Choroid plexus epithelial cell (primary cell): ENCODE measurements around the gene UBXN11.
A peak's percentile ranks its signal among the peaks of the same experiment; 100 is the strongest.

Source experiments
- DNase-seq: peaks from one replicate; pipeline ENCODE4 v3.0.0-alpha.2; 2010; ENCODE audit warnings: low read depth
- H3K4me3 ChIP-seq: 2 replicates; pipeline ENCODE4 v1.5.1; 2011; ENCODE audit warnings: low read depth, mild to moderate bottlenecking, control low read depth, low read length, moderate library complexity
- TF ChIP-seq, protein P1 (sequence below): conservative IDR thresholded peaks from 2 replicates; pipeline ENCODE4 v1.5.1; 2011; ENCODE audit warnings: low read depth, mild to moderate bottlenecking, control low read depth, inconsistent platforms, low read length, moderate library complexity

The UBXN11 gene, protein sequence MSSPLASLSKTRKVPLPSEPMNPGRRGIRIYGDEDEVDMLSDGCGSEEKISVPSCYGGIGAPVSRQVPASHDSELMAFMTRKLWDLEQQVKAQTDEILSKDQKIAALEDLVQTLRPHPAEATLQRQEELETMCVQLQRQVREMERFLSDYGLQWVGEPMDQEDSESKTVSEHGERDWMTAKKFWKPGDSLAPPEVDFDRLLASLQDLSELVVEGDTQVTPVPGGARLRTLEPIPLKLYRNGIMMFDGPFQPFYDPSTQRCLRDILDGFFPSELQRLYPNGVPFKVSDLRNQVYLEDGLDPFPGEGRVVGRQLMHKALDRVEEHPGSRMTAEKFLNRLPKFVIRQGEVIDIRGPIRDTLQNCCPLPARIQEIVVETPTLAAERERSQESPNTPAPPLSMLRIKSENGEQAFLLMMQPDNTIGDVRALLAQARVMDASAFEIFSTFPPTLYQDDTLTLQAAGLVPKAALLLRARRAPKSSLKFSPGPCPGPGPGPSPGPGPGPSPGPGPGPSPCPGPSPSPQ

DNA sequence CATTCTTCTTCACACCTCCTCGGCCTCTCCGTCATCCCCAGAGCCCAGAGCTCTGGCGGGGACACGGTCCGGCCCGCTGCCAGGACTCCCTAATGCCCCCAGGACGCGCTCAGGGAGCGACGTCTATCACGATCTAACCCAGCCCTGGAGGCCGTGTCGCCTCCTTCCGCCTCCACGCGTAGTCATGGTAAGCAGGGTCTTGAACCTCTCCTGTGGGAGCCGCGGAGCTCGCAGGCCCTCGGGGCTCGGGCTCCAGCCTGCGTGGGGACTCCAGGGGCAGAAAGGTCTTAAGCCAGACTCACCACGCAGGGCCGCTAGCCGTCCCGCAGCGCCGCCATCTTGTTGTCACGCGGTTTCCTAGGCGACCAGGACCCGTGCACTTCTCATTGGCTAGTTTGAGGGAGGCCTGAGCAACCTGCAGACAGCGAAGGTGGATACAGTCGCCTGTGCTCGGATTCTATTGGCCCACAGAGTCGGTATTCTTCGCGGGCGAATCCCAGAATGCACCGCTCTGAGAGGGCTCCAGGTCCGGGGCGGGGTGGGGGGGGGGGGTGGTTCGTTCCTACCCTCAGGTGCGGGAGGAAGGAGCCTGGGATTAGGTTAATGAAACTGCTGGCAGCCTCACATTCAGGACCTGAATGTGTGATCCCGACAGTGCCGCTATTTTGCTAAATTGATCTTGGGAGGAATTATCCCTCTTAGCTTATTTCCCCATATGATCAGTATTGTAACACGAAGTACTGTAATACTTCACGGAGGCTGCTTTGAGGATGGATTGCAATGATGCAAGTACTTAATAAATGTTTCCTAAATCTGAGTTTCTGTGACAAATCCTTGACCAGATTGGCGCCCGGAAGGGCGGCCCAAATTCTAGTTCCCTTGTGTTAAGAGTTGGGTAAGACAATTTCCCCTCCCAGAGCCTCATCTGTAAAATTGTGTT lies at the start of gene UBXN11:
Gene UBXN11, minus strand, starts transcription at position 347 of the 940 bp plus-strand sequence. CDS start 3,753 bp downstream, outside the sequence.
- DNase-seq: peak; percentile 97
- TF ChIP-seq, protein P1, sequence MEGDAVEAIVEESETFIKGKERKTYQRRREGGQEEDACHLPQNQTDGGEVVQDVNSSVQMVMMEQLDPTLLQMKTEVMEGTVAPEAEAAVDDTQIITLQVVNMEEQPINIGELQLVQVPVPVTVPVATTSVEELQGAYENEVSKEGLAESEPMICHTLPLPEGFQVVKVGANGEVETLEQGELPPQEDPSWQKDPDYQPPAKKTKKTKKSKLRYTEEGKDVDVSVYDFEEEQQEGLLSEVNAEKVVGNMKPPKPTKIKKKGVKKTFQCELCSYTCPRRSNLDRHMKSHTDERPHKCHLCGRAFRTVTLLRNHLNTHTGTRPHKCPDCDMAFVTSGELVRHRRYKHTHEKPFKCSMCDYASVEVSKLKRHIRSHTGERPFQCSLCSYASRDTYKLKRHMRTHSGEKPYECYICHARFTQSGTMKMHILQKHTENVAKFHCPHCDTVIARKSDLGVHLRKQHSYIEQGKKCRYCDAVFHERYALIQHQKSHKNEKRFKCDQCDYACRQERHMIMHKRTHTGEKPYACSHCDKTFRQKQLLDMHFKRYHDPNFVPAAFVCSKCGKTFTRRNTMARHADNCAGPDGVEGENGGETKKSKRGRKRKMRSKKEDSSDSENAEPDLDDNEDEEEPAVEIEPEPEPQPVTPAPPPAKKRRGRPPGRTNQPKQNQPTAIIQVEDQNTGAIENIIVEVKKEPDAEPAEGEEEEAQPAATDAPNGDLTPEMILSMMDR: no peak
- peak within 1 kb of the TSS; percentile 95 for H3K4me3 ChIP-seq

DNA sequence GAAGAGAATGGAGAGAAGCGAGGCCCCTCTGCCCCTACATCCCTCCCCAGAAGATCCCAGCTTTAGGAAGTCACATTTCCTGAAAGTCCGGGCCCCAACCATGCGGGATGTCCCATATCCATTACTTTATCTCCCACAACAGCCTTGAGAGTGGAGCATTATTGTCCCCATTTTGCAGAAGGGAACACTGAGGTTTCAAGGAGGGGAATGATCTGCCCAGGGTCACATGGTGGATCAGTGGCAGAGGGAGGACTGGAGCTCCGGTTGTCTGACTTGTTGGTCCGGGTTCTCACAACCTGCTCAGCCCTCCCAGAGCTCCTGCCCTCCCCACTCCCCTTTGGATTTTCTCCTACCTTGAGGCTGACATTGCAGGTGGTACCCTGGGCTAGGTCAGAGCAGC lies 49.7 kb upstream of the UBXN11 start:
- TF ChIP-seq, protein P1: no peak
- no peak for DNase-seq
- no peak overlapping the region for H3K4me3 ChIP-seq

DNA sequence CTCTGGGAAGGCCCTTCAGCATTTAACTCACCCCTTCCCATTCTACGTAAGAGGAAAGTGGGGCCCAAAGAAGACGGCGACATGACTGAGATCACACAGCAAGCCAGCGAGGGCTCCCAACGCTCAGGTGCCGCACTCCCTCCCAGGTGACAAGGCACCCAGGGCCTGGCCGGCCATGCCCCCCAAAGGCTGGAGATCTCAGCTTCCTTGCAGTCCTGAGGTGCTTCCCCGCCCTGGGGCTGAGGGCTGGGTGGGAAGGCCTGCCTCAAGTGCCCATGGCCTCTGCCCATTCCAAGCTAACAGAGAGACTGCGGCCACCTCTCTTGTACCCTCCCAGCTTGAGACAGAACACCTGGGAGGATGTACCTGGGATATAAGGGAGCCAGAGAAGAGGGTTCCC lies 48.5 kb upstream of the UBXN11 start:
- no peak for DNase-seq
- TF ChIP-seq, protein P1: no peak
- H3K4me3 ChIP-seq: no peak overlapping the region

DNA sequence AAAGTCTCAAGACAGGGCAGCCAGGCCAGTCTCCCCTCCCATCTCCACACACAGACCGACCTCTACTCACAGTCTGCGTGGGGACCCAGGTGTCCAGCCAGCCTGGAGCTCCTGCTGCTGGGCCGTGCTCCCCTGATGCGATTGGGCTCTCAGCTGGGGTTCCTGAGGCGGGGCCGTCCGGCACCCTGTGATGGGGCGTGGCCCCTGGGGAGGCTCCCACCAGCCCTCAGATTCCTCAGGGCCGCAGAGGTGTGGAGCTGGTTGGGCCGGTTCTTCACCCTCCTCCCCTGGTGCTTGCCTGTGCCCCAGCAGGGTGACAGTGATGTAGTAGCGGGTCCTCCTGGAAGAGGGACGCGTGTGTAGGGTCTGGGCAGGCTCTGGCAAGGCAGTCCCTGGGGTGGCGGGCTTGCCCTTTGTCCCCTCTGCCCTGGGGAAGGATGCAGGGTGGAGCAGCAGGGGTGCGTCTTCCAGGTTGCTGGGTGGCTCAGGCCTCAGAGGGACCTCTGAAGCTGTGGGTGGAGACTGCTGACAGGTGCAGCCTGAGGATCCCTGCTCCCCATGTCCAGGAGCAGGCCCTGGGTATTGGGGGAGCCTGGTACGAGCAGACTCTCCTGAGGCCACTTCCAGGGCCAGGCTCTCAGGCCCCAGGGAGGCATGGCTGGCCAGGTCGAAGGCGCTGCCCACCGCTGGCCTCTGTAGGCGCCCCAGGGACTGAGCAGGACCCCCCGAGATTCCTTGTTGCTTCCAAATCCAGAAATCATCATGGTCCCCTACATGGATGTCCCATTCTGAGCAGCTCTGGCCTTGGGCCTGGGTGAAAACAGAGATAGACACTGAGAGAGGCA lies 47.8 kb upstream of the UBXN11 start, which contains the start of gene CRYBG2:
Gene CRYBG2, minus strand, starts transcription at position 155 of the 845 bp plus-strand sequence. CDS start 7,473 bp downstream, outside the sequence.
- DNase-seq: no peak
- TF ChIP-seq, protein P1: no peak
- H3K4me3 ChIP-seq: no peak within 1 kb of the TSS

DNA sequence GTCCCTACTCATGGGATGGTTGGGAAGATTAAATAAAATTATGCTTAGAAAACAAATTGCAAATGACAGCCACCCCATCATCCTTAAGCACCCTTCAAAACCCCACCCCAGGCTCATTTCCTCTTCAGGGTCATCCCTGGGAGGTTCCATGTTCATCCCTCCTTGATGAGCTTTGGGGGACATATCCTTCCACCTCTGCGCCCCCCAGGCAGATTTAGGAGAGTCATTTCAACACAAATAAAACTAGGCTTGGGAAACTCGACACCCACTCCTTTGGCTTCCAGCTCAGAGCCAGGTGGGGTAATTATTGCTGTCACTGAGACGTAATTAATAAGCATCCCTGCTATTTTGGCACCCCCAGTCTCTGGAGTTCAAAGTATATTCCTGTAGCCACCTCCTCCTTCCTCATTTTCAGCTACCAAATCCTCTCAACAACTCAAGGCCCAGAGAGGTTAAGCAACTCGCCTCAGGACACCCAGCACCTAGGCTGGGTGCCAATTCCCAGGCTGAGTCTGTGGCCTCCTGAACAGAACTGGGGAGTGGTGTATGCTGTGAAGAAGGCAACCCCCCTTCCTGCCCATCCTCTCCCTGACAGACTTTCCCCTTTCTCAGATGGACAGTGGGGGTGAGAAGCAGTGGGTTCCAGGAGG lies 46.9 kb upstream of the UBXN11 start:
- no peak overlapping the region for H3K4me3 ChIP-seq
- TF ChIP-seq, protein P1: no peak
- no peak for DNase-seq

DNA sequence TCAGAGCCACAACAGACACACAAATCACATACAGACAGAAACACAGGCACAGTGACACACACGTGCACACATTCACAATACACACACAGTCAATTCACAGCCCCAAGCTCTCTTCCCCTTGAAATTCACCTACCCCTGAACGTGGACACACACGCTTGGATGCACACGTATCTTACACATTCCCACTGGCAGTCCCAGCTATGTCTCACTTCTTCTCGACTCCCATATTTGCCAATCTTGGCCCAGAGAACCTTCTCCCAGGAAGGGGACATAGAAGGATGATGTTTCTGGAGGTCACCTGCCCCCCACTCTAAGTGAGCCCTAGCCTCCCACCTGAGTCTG lies 45.9 kb upstream of the UBXN11 start:
- DNase-seq: no peak
- H3K4me3 ChIP-seq: no peak overlapping the region
- TF ChIP-seq, protein P1: no peak
